Measurements from ENCODE around the gene SRM.
A peak's percentile ranks its signal among the peaks of the same experiment; 100 is the strongest.

Gene SRM

GRCh38 chr1:11012260-11013159, 47.3 kb downstream of the SRM start, which contains the start of gene TARDBP:
Gene TARDBP, plus strand, starts transcription at chr1:11012654. Its CDS starts 1,074 bp downstream, at chr1:11013728.
- peak; percentile 92 for DNase-seq

All from activated naive CD4-positive, alpha-beta T cell treated with Interleukin-2 at 50 U/mL for 16 hours (primary cell).